Subcutaneous abdominal adipose tissue (tissue), 5 donors: ENCODE data around the gene ZNF385C.

Source experiments
- H3K27ac ChIP-seq: one replicate; pipeline ENCODE4 v1.7.0; 2013; ENCODE audit warnings: low read depth, mild to moderate bottlenecking, inconsistent platforms, low read length, moderate library complexity
- H3K27me3 ChIP-seq, 5 donors: one replicate each; pipeline ENCODE4 v1.7.0; 2013; ENCODE audit warnings: low read length in 5 of 5, inconsistent platforms in 1 of 5; ENCODE audit not compliant: control insufficient read depth in 5 of 5, insufficient read depth in 4 of 5
- H3K36me3 ChIP-seq, 5 donors: one replicate each; pipeline ENCODE4 v1.7.0; 2013; ENCODE audit warnings: low read length in 5 of 5; ENCODE audit not compliant: control insufficient read depth in 5 of 5, insufficient read depth in 5 of 5
- H3K4me1 ChIP-seq, 5 donors: one replicate each; pipeline ENCODE4 v1.7.0; 2013; ENCODE audit warnings: low read length in 5 of 5, mild to moderate bottlenecking in 3 of 5, moderate library complexity in 1 of 5; ENCODE audit not compliant: control insufficient read depth in 5 of 5, insufficient read depth in 5 of 5
- H3K4me3 ChIP-seq, 5 donors: one replicate each; pipeline ENCODE4 v1.7.0; 2013; ENCODE audit warnings: low read length in 5 of 5, low read depth in 1 of 5
- H3K9ac ChIP-seq, 5 donors: one replicate each; pipeline ENCODE4 v1.7.0; 2013; ENCODE audit warnings: low read length in 5 of 5, mild to moderate bottlenecking in 4 of 5, moderate library complexity in 3 of 5
- H3K9me3 ChIP-seq, 5 donors: one replicate each; pipeline ENCODE4 v1.7.0; 2013; ENCODE audit warnings: low read length in 5 of 5; ENCODE audit not compliant: control insufficient read depth in 5 of 5
- donor health status: healthy.
- donor health status: healthy.
- donor health status: healthy.
- donor health status: healthy.
- donor health status: healthy.

Gene ZNF385C

GRCh38 chr17:42109086-42109485 lies 10.8 kb upstream of the ZNF385C start:
- peaks cover 8 to 23% (median 20%) of the 10 kb centered on the region in 5 donors for H3K4me1 ChIP-seq
- H3K27me3 ChIP-seq, result no peaks in the 10 kb centered on the region
- H3K4me3 ChIP-seq, result no peak overlapping the region
- no peaks in the 10 kb centered on the region for H3K9me3 ChIP-seq
- no peak overlapping the region for H3K9ac ChIP-seq
- H3K27ac ChIP-seq, result no peak overlapping the region
- peaks cover 0 to 54% (median 45%) of the 10 kb centered on the region in 5 donors for H3K36me3 ChIP-seq

- Histone ChIP-seq H3K27me3 (no peaks in the 10 kb centered on the region), H3K9me3 (no peaks in the 10 kb centered on the region), H3K4me1 (peaks cover 7 to 18% (median 15%) of the 10 kb centered on the region in 5 donors), H3K9ac (no peak overlapping the region), H3K27ac (no peak overlapping the region), H3K4me3 (no peak overlapping the region), H3K36me3 (peaks cover 0 to 55% (median 47%) of the 10 kb centered on the region in 5 donors)
Observed at GRCh38 chr17:42107597-42108576, 9.6 kb upstream of the ZNF385C start.

GRCh38 chr17:42107124-42107523 lies 8.9 kb upstream of the ZNF385C start:
- H3K4me3 ChIP-seq, result no peak overlapping the region
- no peak overlapping the region for H3K9ac ChIP-seq
- no peaks in the 10 kb centered on the region for H3K9me3 ChIP-seq
- H3K36me3 ChIP-seq, result peaks cover 0 to 56% (median 48%) of the 10 kb centered on the region in 5 donors
- H3K27me3 ChIP-seq, result no peaks in the 10 kb centered on the region
- no peak overlapping the region for H3K27ac ChIP-seq
- peaks cover 4 to 16% (median 10%) of the 10 kb centered on the region in 5 donors for H3K4me1 ChIP-seq

- Histone ChIP-seq H3K9ac (no peak overlapping the region), H3K4me3 (no peak overlapping the region), H3K4me1 (peaks cover 0 to 12% (median 4%) of the 10 kb centered on the region in 5 donors), H3K9me3 (no peaks in the 10 kb centered on the region), H3K27me3 (no peaks in the 10 kb centered on the region), H3K27ac (no peak overlapping the region), H3K36me3 (peaks cover 0 to 53% (median 46%) of the 10 kb centered on the region in 5 donors)
Observed at GRCh38 chr17:42106009-42106408, 7.7 kb upstream of the ZNF385C start.

- Histone ChIP-seq H3K9ac (no peak overlapping the region), H3K27me3 (no peaks in the 10 kb centered on the region), H3K4me3 (no peak overlapping the region), H3K27ac (no peak overlapping the region), H3K36me3 (peaks cover 0 to 44% (median 40%) of the 10 kb centered on the region in 5 donors), H3K4me1 (peaks cover 0 to 9% (median 4%) of the 10 kb centered on the region in 5 donors), H3K9me3 (no peaks in the 10 kb centered on the region)
Observed at GRCh38 chr17:42104264-42104663, 6.0 kb upstream of the ZNF385C start.

- Histone ChIP-seq H3K9ac (no peak overlapping the region), H3K36me3 (peaks cover 0 to 35% (median 31%) of the 10 kb centered on the region in 5 donors), H3K27ac (no peak overlapping the region), H3K9me3 (no peaks in the 10 kb centered on the region), H3K4me3 (no peak overlapping the region), H3K4me1 (peaks cover 0 to 9% (median 4%) of the 10 kb centered on the region in 5 donors), H3K27me3 (no peaks in the 10 kb centered on the region)
Observed at GRCh38 chr17:42103221-42103954, 5.1 kb upstream of the ZNF385C start.

GRCh38 chr17:42101513-42102292 lies 3.4 kb upstream of the ZNF385C start:
- H3K27me3 ChIP-seq, result peaks cover 12 to 15% (median 15%) of the 10 kb centered on the region in 5 donors
- no peak overlapping the region for H3K4me3 ChIP-seq
- H3K36me3 ChIP-seq, result peaks cover 0 to 29% (median 25%) of the 10 kb centered on the region in 5 donors
- no peak overlapping the region for H3K27ac ChIP-seq
- peaks cover 0 to 14% (median 7%) of the 10 kb centered on the region in 5 donors for H3K4me1 ChIP-seq
- H3K9me3 ChIP-seq, result no peaks in the 10 kb centered on the region
- H3K9ac ChIP-seq, result peak overlapping the region in 1 of 5 donors; percentile 25

GRCh38 chr17:42098730-42099399 lies 592 bp upstream of the ZNF385C start:
- Histone ChIP-seq H3K4me3 (no peak overlapping the region), H3K9ac (no peak overlapping the region), H3K9me3 (no peaks in the 10 kb centered on the region), H3K27ac (no peak overlapping the region), H3K27me3 (peaks cover 20 to 35% (median 25%) of the 10 kb centered on the region in 5 donors), H3K36me3 (peaks cover 0 to 10% (median 7%) of the 10 kb centered on the region in 5 donors), H3K4me1 (peaks cover 0 to 14% (median 7%) of the 10 kb centered on the region in 5 donors)
